Transverse colon (tissue), 4 donors: ENCODE results near the gene CCDC14. TPM values are rescaled to one million over a fixed set of nuclear protein-coding genes. Genes with fewer than 3 reads are reported as not detected.

Experiments used
- DNase-seq: peaks from one replicate; pipeline ENCODE4 v3.0.0-alpha.2; 2019
- H3K27ac ChIP-seq, 4 donors: fragments of 200-600 bp; sonication (generic); 2 replicates each; pipeline ENCODE4 v1.5.1; 2016 to 2018; ENCODE audit warnings: inconsistent platforms in 4 of 4
- H3K27me3 ChIP-seq: fragments of 200-600 bp; sonication (generic); 2 replicates; pipeline ENCODE4 v1.5.1; 2017; ENCODE audit warnings: inconsistent platforms
- H3K36me3 ChIP-seq, 4 donors: fragments of 200-600 bp; sonication (generic); 2 replicates each; pipeline ENCODE4 v1.5.1; 2017 to 2019; ENCODE audit warnings: inconsistent platforms in 4 of 4
- H3K4me1 ChIP-seq, 4 donors: fragments of 200-600 bp; sonication (generic); 2 replicates each; pipeline ENCODE4 v1.5.1; 2017 to 2020; ENCODE audit warnings: inconsistent platforms in 4 of 4
- H3K4me3 ChIP-seq, 4 donors: fragments of 200-600 bp; sonication (generic); 1 replicate in 1 of 4; 2 replicates in 3 of 4; pipeline versions ENCODE4 v1.5.1 to v1.6.1; 2017 to 2019; ENCODE audit warnings: inconsistent platforms in 4 of 4
- H3K9me3 ChIP-seq, 2 donors: fragments of 200-600 bp; sonication (generic); 2 replicates each; pipeline ENCODE4 v1.5.1; 2017 to 2019; ENCODE audit warnings: inconsistent platforms in 2 of 2
- EP300 ChIP-seq: sonication (generic); formaldehyde crosslinking; IDR thresholded peaks from one replicate; pipeline ENCODE4 v1.6.1; 2017; ENCODE audit warnings: antibody characterized with exemption, low read depth
- POLR2A ChIP-seq: fragments of 450-650 bp; IDR thresholded peaks from one replicate; pipeline ENCODE4 v1.6.1; 2016; ENCODE audit warnings: antibody characterized with exemption, mild to moderate bottlenecking, moderate library complexity
- POLR2AphosphoS5 ChIP-seq, 3 donors: sonication (generic); formaldehyde crosslinking; IDR thresholded peaks; one replicate each; pipeline ENCODE4 v1.6.1; 2016; ENCODE audit warnings: antibody characterized with exemption in 3 of 3
- WGBS, 2 donors: methylation state at CpG; one replicate each; pipeline ENCODE4 v1.1.5; 2018; ENCODE audit warnings: low coverage in 1 of 2; 5-methylcytosine and 5-hydroxymethylcytosine counted together
- in situ Hi-C, 4 donors: fragments of 200-750 bp; cut with MboI; loops; one replicate each; pipeline versions ENCODE4 v1.15.0 to v1.15.1; 2017; ENCODE audit warnings: low sequenced_read_pairs in 3 of 4, low pct_ligation_motif_present in 1 of 4, low pct_unique_long_range_greater_than_20kb in 1 of 4
- intact Hi-C: fragments of 100-400 bp; cut with DNase I; formaldehyde crosslinking; loops from one replicate; pipeline ENCODE4 v1.15.1; 2023; ENCODE audit warnings: low total_unique reads
- total RNA-seq, 4 donors: library from RNA; depleted of rRNA; stranded (reverse); fragments of >200 nt; gene quantifications; one replicate each; pipeline ENCODE4 v1.1.0, GENCODE V29; 2016
- TF ChIP-seq, protein P1 (sequence below), 5 experiments: fragments of 200-600 bp in 3 of 5; fragments of 450-650 bp in 2 of 5; sonication (generic) in 3 of 5; IDR thresholded peaks; 1 replicate in 2 of 5; 2 replicates in 3 of 5; pipeline ENCODE4 v1.5.1; 2016 to 2017; ENCODE audit warnings: antibody characterized with exemption in 5 of 5, inconsistent platforms in 3 of 5, mild to moderate bottlenecking in 2 of 5, moderate library complexity in 1 of 5

The CCDC14 gene
- total RNA-seq, 4 donors from 2014 or later, result 93.1 to 117 (median 110) TPM

DNA sequence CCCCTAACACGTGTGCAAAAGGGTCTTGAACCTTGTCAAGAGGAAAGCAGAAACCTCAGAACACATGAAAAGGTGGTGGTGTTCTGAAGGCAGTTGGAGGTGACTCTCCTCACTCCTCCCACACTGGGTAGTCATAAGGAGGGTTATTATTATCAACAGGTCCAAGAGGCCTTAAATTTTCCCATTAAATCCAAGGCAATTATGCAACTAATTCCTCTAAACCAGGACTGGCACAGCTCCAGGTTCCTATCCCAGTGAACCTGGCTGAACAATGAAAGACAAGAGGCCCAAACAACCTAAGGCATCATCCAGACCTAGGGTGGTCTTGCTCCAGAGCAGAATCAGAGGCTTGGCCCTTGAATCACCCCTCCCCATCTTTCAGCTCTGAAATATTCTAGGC is 91.9 kb downstream of the CCDC14 start:
- no peaks in the 10 kb centered on the region for H3K9me3 ChIP-seq
- no peak overlapping the region for H3K27ac ChIP-seq
- H3K4me3 ChIP-seq, result no peak overlapping the region
- no peaks in the 10 kb centered on the region for H3K27me3 ChIP-seq
- WGBS, 2 donors, result 63% methylated on average over 1 of the region's 1 CpG; no CpG with 5 or more reads in 1 of the 2 donors
- in situ Hi-C loops (no loop called here), intact Hi-C loops (no loop called here)
- no peaks in the 10 kb centered on the region for H3K4me1 ChIP-seq
- no peaks in the 10 kb centered on the region for H3K36me3 ChIP-seq
- DNase-seq, result no peak
- TF ChIP-seq EP300, result no peak
- TF ChIP-seq POLR2AphosphoS5 (IDR thresholded peaks at IDR 0.05), result no peak
- TF ChIP-seq, protein P1, sequence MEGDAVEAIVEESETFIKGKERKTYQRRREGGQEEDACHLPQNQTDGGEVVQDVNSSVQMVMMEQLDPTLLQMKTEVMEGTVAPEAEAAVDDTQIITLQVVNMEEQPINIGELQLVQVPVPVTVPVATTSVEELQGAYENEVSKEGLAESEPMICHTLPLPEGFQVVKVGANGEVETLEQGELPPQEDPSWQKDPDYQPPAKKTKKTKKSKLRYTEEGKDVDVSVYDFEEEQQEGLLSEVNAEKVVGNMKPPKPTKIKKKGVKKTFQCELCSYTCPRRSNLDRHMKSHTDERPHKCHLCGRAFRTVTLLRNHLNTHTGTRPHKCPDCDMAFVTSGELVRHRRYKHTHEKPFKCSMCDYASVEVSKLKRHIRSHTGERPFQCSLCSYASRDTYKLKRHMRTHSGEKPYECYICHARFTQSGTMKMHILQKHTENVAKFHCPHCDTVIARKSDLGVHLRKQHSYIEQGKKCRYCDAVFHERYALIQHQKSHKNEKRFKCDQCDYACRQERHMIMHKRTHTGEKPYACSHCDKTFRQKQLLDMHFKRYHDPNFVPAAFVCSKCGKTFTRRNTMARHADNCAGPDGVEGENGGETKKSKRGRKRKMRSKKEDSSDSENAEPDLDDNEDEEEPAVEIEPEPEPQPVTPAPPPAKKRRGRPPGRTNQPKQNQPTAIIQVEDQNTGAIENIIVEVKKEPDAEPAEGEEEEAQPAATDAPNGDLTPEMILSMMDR (IDR thresholded peaks at IDR 0.05), result no peak
- TF ChIP-seq POLR2A, result no peak

DNA sequence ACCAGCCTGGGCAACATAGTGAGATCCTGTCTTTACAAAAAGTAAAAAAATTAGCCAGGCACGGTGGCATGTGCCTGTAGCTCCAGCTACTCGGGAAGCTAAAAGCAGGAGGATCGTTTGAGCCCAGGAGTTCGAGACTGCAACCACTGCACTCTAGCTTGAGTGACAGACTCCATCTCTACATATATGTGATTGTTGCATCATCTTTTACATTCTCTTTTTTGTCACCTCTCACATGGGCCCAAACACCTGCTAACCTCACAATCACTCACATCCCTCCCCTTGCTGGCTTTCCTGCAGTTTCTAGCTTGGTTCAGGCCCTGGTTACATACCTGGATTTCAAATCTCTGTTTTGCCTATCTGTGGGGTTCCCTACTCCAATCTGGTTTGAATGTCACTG is 96.3 kb downstream of the CCDC14 start:
- no peaks in the 10 kb centered on the region for H3K27me3 ChIP-seq
- intact Hi-C loops, result no loop called here
- no peaks in the 10 kb centered on the region for H3K4me1 ChIP-seq
- H3K4me3 ChIP-seq, result no peak overlapping the region
- no peaks in the 10 kb centered on the region for H3K36me3 ChIP-seq
- no peaks in the 10 kb centered on the region for H3K9me3 ChIP-seq
- H3K27ac ChIP-seq, result no peak overlapping the region
- no peak for DNase-seq
- TF ChIP-seq POLR2AphosphoS5 (IDR thresholded peaks at IDR 0.05) (no peak), POLR2A (no peak), EP300 (no peak)
- TF ChIP-seq, protein P1 (IDR thresholded peaks at IDR 0.05), result no peak
- 86 to 93% methylated on average over 3 to 4 of the region's 4 CpGs for WGBS, 2 donors
- in situ Hi-C loops, result no loop called here

Other genes with a start within 250 kb of the CCDC14 start
- 100 to 1,000 TPM; 230 to 527 (median 349) TPM for gene MYLK, start 76.9 kb downstream of the CCDC14 start, total RNA-seq
- gene ROPN1, start 30.9 kb upstream of the CCDC14 start, total RNA-seq, result 1 to 10 TPM in 3 of 4 donors, not detected in 1; 1.9 to 3.4 (median 3.0) TPM
- gene KALRN, start 72.1 kb upstream of the CCDC14 start, total RNA-seq, result 100 to 1,000 TPM in 2 of 4 donors, 10 to 100 TPM in 2; 76.5 to 308 (median 90.3) TPM